ENCODE data around the gene SYNGAP1.

- TF ChIP-seq EZH2 (IDR thresholded peaks at IDR 0.05; ENCODE audit: borderline replicate concordance, insufficient read depth, low read length, poor library complexity, severe bottlenecking) (no peak), CTCF (IDR thresholded peaks at IDR 0.05; ENCODE audit: poor library complexity, severe bottlenecking) (no peak), REST (IDR thresholded peaks at IDR 0.05; ENCODE audit: borderline replicate concordance) (no peak)
These were observed 84.6 kb downstream of the SYNGAP1 start for GRCh38 chr6:33504486-33504885.

All from neural cell (in vitro differentiated cells).